Measurements from ENCODE around the gene SETD3.

Gene SETD3

DNA sequence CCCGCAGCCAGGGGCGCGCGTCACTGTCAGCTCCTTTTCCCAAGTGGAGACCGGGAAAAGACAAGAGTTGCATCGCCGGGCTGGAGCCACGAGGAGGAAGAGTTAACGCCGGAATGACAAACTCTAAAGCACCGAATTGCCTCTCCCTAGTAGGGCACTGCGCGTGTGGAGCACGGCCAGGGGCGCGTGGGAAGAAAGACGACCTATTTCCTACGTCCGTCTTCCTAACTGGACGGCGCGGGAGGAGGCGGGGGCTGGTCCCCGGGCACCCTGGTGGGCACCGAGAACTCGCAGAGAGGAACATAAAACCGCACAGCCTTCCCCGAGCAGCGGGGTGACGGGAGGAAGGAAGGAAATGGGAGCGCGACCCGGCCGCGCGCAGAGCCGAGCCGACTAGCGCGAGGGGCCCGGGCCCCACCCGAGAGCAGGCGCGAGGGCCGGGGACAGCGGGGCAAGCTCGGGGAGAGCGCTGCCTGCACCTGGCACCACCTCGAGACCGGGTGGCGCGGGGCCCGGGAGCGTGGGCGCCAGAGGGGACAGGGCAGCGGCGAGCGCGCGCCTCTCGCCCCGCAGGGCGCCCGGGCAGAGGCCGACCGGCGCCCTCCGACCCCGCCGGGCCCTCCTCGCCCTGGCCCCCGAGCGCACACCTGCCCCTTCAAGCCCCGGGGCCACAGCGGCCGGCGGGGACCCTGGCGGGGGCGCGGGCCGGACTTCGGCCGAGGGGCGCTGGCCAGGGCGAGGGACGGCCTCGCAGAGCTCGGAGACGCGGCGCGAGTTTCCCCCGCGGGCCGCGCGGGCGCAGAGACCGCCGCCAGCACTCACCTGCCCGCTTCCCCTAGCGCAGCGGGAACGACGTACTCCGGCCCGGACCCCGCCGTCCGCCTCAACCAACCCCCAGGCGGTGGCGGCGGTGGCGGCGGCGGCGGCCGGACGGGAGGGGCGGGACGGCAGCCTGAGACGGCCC, at the start of gene SETD3:
Gene SETD3 (minus strand): TSS at position 954 of the 964 bp plus-strand sequence. CDS start 15,054 bp downstream, outside the sequence.
- peak; percentile 22 to 30 for DNase-seq

DNA sequence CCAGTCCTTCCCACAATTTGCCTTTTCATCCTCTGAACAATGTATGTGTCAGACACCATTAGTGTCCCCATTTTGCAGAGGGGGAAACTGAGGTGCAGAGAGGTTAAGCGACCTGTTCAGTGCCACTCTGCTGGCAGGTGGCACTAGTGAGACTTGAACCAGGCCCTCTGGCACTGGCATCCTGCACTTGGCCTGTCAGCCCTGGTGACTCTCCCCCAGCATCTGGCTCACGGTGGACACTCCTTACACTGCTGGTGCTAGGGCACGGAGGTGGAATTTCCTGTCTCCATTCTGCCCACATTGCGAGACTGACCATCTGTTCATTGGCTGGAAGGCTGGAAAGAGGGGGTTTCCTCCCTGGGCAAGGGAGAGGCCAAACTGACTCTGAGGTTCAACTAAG, 49.2 kb upstream of the SETD3 start:
- no peak for DNase-seq

DNA sequence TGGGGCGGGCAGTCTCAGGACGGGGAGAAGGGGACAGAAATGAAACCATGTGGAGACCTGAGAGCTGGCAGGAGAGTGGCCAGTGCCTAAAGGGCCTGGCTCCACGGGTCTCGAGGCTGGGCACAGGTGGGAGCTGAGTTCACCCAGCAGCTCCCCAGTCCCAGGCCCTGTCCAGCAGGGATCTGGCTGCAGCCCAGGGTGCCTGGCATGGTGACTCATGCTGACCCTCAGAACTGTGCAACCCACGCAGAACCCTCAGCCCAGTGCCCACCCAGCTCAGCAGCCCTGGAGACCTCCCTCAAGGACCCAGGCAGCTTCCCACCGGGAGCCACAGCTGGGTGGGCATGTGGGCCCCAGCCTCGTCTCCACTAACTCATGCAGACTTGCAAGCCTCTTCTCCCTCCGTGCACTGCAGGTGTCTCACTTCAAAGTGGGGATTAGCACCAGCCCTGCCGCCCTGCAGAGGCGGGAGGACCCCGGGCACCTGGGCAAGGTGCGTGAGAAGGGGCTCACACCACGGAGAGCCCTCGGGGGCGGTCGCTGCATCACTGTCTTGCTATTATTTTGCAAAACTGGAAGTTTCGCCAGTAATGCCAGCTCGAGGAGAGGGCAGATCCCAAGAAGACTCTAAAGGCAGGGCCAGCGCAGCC, 46.9 kb upstream of the SETD3 start:
- no peak for DNase-seq

GRCh38 chr14:99527026-99527425, 46.4 kb upstream of the SETD3 start:
- DNase-seq, result no peak

- DNase-seq, result no peak
These were observed 45.0 kb upstream of the SETD3 start for GRCh38 chr14:99525699-99526080.

GRCh38 chr14:99524804-99525698, 44.4 kb upstream of the SETD3 start:
- no peak for DNase-seq

DNA sequence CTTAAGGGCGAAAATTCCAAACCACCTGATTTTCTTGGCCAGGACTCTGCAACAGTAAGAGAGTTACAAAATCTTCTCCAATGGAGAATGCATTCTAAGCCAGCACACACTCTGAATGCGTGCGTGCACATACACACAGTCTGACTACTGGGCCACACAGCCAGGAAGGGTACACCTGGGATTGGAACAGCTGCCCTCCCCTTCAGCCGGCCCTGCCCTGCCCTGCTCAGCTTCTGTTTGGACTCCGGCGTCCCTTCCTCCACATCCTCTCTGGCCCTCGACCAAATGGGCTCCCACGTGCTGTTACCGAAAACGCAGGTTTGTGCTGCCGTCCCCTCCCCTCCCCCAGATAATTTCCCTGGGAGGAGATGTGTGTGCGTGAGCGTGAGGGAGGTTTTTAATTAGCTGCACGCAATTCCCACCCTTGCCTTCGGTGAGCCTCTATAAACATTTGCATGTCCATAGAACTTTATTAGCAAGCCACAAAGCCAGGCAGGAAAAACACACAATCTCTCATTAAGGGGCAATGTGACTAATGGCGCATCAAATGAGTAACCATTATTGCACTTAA, 43.5 kb upstream of the SETD3 start:
- no peak for DNase-seq

GRCh38 chr14:99523704-99524055, 43.0 kb upstream of the SETD3 start:
- no peak for DNase-seq

DNA sequence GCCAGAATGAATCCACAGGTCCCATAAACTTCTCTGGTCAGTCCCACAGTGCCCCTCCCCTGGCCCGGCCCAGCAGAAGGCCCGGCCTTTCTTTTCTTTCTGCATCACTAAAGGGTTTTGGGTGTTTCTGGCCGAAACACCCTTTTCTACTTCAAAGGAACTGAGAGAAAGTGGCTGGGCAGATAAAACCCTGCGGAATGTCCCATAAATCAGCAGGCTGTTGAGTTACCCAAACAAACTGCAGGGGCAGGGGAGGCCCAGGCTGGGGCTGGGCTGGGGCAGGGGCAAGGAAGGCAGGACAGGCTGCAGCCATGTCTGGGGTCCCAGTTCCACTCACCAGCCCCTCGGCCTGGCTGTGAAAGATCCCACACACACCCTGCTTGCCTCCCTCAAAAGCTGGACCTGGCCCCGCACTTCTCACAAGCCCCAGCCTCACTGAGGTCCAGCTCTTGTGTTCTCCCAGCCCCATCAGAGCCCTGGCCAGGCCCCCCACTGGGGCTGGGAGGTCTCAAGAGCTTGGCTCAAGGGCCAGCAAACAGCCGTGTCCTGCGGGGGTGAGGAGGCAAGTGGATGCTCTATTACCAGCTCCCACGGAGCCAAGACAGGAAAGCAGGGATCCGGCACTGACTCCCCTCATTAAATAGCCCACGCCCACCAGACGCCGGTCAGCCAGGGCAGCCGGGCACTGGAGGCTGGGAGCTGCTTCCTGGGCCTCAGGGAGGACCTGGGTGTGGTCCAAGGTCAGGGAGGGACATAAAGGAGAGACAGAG, 42.5 kb upstream of the SETD3 start:
- no peak for DNase-seq

DNA sequence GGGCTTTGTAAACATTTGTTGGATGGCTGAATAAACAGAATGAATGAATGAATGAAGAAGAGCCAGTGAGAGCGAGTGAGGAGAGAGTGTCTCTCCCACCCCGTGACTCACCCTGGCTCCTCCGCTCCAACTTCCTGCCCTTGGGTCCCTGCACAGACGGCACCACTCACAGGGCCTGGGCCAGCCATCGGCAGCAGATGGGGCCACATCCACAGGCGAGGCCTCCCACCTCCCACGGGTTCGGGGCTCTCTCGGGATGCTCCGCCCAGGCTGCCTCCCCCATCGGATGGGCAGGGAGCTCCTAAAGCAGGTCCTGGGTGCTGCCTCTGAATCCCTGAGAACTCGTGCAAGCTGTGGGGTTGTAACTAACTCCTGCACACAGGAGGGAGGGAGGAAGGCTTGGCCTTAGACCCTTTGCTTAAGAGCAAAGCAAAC, 41.8 kb upstream of the SETD3 start:
- DNase-seq, result no peak

GRCh38 chr14:99522025-99522401, 41.4 kb upstream of the SETD3 start:
- no peak for DNase-seq

- no peak for DNase-seq
These were observed 40.7 kb upstream of the SETD3 start for GRCh38 chr14:99521176-99522024.

DNA sequence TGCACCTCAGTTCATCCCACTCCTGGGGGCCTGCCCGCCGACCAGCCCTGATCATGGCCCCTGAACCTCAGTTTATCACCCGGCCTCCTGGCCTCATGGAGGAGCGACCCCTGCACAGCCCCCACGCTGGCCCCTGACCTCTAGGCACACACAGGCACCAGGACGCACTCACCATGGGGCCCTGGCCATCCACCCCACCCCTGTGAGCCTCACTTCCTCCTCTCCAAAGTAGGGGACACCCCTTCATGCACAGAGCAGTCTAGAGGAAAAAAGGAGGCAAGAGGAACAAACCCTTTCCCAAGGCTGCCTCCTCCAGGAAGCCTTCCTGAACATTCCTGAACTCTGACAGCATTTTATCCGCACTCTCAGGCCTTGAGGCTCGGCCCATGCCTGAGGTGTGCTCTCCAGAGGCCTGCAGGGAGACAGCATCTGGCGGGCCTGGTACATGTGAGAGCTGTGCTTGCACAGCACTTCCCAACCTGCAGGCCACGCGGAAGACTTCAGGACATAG, 40.0 kb upstream of the SETD3 start:
- no peak for DNase-seq

GRCh38 chr14:99519931-99520421, 39.3 kb upstream of the SETD3 start:
- no peak for DNase-seq

DNA sequence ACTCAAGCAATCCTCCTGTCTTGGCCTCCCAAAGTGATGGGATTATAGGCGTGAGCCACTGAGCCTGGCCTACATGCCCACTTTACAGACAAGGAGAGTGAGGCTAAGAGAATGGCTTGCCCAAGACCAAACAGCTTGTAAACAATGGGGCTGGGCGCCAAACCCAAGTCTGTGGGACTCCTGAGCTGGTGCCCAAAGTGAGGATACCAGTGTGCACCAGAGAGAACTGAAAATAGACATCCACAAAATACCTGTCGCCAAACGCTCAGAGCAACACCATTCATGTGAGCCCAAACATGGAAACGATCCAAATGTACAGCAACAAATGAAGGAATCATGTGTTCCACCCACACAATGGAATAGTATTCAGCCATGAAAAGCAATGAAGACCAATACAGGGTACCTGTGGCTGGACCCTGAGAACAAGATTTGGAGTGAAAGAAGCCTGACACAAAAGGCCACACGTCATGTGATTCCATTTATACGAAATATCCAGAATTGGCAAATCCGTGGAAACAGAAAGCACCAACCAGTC, 38.8 kb upstream of the SETD3 start:
- DNase-seq, result no peak

GRCh38 chr14:99518441-99519346, 38.0 kb upstream of the SETD3 start:
- peak; percentile 23 to 39 for DNase-seq

- DNase-seq, result no peak
These were observed 37.2 kb upstream of the SETD3 start for GRCh38 chr14:99517643-99518381.

DNA sequence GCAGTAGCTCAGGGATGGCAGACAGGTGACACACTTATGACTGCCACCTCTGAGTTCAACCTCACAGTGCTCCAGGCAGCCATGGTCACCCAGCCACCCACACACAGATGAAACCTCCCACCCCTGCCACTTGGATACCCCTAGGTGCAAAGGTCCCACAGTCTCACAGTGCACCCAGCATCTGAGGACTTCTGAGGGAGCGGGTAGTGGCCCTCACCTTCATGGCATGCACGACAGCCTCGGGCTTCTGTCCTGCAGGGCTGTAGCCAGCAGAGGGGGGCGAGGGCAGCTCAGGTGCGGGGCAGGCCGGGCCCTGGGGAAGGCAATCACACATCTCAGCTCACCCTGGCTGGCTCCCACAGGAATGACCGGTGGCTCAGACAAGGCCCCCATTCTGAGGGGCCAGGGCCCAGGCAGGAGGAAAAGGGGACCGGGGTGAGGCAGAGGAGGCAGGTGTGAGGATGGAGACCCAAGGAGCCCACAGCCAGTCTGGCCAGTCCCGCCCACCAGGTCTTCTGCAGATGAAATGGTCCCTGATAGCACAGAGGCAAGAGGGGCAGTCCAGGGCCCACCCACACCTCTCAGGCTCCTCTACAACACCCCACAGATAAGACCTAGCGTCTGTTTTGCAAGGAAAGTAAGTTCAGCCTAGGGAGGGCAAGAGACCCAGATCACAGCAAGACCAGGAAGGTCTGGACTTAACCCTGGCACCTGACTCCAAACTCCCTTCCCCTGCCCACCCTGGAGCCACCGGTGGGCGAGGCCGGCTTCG, 36.4 kb upstream of the SETD3 start:
- DNase-seq, result no peak
